Skeletal muscle satellite cell (primary cell): ENCODE data around the gene USP51.
"Not testable (repeated sequence)": the region's sequence is repeated elsewhere in the genome, so short reads cannot be mapped to it uniquely, and the experiment has no call there.

Source experiments
- H3K27me3 ChIP-seq: 2 replicates; pipeline ENCODE4 v1.7.0; 2013; ENCODE audit warnings: low read length; ENCODE audit not compliant: control insufficient read depth, insufficient read depth
- H3K36me3 ChIP-seq: 2 replicates; pipeline ENCODE4 v1.7.0; 2013; ENCODE audit warnings: mild to moderate bottlenecking, control low read depth, low read length; ENCODE audit not compliant: insufficient read depth
- H3K4me1 ChIP-seq: 2 replicates; pipeline ENCODE4 v1.7.0; 2013; ENCODE audit warnings: low read length; ENCODE audit not compliant: control insufficient read depth, insufficient read depth
- H3K4me2 ChIP-seq: 2 replicates; pipeline ENCODE4 v1.7.0; 2013; ENCODE audit warnings: mild to moderate bottlenecking, low read length
- H3K4me3 ChIP-seq: 2 replicates; pipeline ENCODE4 v1.7.0; 2013; ENCODE audit warnings: low read length
- H3K9ac ChIP-seq: 2 replicates; pipeline ENCODE4 v1.7.0; 2013; ENCODE audit warnings: mild to moderate bottlenecking, low read depth, low read length, moderate library complexity
- H3K9me3 ChIP-seq: replicated peaks from 2 replicates; pipeline ENCODE4 v1.7.0; 2013; ENCODE audit warnings: mild to moderate bottlenecking, control low read depth, low read length

Gene USP51

DNA sequence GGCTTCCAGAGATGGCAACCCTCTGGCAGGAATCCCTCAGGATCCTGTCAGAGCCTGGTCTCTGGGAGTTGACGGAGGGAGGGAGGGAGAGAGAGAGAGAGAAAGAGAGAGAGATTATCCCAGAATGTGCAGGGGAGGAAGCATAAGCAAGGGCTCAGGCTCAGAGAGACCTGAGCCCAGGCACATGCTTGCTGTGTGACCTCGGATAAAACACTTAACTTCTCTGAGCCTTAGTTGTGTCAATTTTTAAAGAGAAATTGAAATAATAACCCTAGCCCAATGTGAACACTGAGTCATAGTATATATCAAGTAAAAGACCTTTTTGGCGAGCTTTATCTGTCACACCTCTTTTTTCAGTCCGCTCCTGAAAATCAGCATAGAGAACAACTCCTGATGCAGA, 473 bp upstream of the USP51 start:
- Histone ChIP-seq H3K4me2 (peak overlapping the region; percentile 96), H3K4me3 (peak overlapping the region; percentile 91), H3K9me3 (no peaks in the 10 kb centered on the region), H3K4me1 (peaks cover 3% of the 10 kb centered on the region), H3K9ac (peak overlapping the region; percentile 81), H3K27me3 (no peaks in the 10 kb centered on the region), H3K36me3 (no peaks in the 10 kb centered on the region)

DNA sequence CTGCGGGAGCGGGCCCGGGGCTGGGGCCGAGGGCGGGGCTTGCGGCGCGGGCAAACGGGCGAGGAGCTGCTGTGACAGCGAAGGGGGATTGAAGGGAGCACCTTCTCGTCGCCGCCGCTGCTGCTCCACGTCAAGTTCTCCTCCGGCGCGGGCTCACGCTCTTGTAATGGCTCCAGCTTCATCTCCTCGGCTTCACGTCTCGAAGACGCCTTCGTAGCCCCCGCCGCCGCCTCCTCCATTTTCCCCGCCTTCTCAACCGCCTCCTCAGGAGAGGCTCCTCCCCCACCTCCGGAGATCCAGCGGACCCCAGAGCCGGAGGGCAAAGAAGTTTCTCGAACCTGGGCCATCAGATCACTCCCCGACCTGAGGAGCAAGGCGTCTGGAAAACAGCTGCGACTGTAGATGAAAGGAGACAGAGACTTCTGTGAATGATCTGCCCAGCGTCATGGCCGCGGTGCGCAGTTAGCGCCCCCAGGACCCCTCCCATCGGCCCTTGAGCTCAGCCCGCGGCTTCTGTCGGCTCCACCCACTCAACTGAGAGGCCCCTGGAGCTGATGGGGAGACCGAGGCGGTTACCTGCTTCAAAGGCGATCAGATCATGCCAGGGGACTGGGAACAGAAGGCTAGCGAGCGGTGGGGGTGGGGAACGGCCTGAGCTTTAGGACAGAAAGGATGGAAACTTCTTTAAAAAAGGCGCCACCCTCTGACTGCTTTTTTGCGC, 895 bp downstream of the USP51 start:
- peak overlapping the region; percentile 91 for H3K4me3 ChIP-seq
- H3K4me2 ChIP-seq: peak overlapping the region; percentile 96
- peak overlapping the region; percentile 81 for H3K9ac ChIP-seq
- H3K27me3 ChIP-seq: no peaks in the 10 kb centered on the region
- peaks cover 3% of the 10 kb centered on the region for H3K4me1 ChIP-seq
- H3K36me3 ChIP-seq: no peaks in the 10 kb centered on the region
- H3K9me3 ChIP-seq: no peaks in the 10 kb centered on the region

DNA sequence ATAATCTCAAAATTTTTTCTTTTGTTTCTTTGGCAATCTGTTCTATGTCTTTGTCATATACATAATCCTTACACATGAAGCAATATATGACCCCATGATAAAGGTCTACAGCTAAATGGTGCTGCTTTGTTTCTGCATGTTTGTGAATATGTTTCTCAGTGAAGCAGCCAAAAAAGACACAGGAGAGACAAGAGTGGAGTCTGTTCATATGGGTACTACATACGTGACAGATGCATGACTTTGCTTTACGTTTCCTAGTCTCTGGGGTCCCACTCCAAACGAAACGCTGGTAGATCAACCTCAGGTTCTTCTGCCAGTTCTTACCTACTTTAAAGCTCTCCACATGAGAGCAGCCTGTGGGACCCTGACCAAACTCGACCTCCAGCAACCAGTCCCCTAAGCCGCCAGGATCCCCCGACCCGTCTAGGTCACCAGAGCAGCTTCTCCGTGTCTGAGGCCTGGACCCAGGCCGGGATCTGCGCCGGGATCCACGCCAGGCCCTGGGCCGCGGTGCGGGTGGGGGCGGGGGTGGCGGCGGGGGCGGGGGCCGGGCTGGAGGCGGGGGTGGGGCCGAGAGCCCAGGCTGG, 1.5 kb downstream of the USP51 start:
- Histone ChIP-seq H3K4me2 (peak overlapping the region; percentile 96), H3K36me3 (no peaks in the 10 kb centered on the region), H3K9ac (no peak overlapping the region), H3K4me3 (peak overlapping the region; percentile 91), H3K9me3 (no peaks in the 10 kb centered on the region), H3K27me3 (no peaks in the 10 kb centered on the region), H3K4me1 (peaks cover 3% of the 10 kb centered on the region)

DNA sequence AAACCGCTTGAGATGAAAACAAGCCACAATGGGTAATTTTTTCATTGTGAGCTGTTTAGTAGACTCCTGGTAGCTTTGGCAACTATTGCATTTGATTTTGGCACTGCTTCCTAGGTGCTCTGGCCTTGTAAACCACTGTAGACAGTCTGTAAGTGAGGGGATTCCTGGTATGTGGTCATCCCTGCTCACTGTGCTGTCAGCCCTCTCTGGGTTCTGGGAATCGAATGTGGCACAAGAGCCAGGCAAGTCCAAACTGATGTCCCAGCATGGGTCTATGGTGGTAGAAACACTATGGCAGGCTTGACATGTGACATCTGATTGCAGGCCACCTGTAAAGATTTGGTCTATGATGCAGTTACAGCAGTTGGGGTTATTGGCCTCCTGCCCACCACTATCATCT, 2.5 kb downstream of the USP51 start:
- Histone ChIP-seq H3K27me3 (no peaks in the 10 kb centered on the region), H3K9ac (no peak overlapping the region), H3K9me3 (no peaks in the 10 kb centered on the region), H3K36me3 (no peaks in the 10 kb centered on the region), H3K4me1 (peaks cover 3% of the 10 kb centered on the region), H3K4me3 (no peak overlapping the region), H3K4me2 (no peak overlapping the region)

DNA sequence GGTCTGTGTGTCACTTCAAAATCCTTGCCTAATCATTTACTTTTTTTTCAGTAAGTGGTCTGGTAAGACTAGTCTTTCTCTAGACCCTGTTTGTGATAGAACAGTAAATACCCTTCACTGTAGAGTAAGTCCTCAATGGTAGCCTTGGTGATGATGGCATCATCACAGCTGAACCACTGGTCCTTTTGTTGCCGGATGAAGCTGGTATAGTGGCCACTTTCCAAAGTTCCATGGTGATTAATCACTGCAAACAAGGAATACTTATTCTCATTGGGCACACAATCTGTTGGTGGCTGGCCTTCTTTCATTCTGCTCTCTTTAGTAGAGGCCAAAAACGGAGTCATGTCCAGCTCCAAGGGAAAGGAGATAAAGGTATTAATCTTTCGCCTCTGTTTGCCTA, 2.9 kb downstream of the USP51 start:
- H3K9ac ChIP-seq: no peak overlapping the region
- no peaks in the 10 kb centered on the region for H3K27me3 ChIP-seq
- no peak overlapping the region for H3K4me2 ChIP-seq
- H3K9me3 ChIP-seq: no peaks in the 10 kb centered on the region
- H3K4me1 ChIP-seq: peaks cover 3% of the 10 kb centered on the region
- H3K4me3 ChIP-seq: no peak overlapping the region
- H3K36me3 ChIP-seq: no peaks in the 10 kb centered on the region

DNA sequence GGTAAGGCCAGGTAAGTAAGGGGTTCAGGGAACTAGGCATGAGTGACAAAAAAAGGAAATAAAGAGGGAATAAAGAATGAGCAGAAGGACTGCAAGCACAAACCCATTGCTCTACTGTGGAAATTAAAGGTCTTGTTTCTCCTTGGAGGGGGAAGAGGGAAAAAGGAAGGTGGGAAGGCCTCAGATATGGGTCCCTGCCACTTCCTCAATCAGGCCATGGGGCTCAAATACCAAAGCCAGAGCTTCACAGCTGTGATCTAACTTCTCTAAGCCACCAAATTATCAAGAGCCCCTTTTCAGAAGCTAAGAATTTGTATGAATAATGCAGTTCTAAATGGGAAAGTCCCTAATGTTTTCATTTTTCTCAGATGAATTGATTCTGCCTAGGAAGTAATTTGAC, 4.7 kb downstream of the USP51 start:
- H3K4me2 ChIP-seq: no peak overlapping the region
- no peaks in the 10 kb centered on the region for H3K27me3 ChIP-seq

DNA sequence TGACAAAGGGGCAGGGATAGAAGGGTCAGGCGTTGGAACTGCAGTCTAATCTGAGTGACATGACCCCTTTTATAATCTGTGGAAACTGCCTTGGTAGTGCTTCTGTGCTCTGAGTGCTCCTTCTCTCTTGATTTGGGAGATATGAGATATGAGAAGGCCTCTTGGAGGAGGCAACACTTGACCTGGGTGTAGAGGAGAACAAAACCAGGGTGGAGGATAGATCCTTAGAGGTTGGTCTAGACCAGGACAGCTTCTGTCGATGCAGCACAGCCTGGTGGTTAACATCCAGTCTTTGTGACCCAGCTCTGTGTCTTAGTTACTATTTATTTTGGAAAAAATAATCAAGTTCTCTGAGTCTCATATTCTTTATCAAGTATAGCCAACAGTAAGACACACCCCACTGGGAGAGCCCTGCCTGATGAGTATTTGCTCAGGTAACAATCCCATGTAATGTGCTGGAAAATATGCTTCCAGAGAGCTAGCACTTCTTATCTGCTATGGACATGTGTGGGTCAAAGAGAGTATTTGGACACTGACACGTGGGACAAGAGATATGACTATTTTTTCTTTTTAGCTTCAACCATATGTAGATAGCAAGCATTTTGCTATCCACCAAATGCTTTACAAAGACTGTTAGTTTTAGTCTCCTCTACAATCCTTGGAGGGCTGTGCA, 9.1 kb downstream of the USP51 start:
- H3K27me3 ChIP-seq: no peaks in the 10 kb centered on the region
- no peak overlapping the region for H3K4me3 ChIP-seq
- no peak overlapping the region for H3K9ac ChIP-seq
- H3K9me3 ChIP-seq: no peaks in the 10 kb centered on the region
- no peaks in the 10 kb centered on the region for H3K4me1 ChIP-seq
- no peaks in the 10 kb centered on the region for H3K36me3 ChIP-seq
- no peak overlapping the region for H3K4me2 ChIP-seq

More for the DNA sequence above, 4.7 kb downstream of the USP51 start:
- no peaks in the 10 kb centered on the region for H3K36me3 ChIP-seq
- H3K9ac ChIP-seq: no peak overlapping the region
- H3K4me1 ChIP-seq: peaks cover 3% of the 10 kb centered on the region
- no peaks in the 10 kb centered on the region for H3K9me3 ChIP-seq
- no peak overlapping the region for H3K4me3 ChIP-seq

DNA sequence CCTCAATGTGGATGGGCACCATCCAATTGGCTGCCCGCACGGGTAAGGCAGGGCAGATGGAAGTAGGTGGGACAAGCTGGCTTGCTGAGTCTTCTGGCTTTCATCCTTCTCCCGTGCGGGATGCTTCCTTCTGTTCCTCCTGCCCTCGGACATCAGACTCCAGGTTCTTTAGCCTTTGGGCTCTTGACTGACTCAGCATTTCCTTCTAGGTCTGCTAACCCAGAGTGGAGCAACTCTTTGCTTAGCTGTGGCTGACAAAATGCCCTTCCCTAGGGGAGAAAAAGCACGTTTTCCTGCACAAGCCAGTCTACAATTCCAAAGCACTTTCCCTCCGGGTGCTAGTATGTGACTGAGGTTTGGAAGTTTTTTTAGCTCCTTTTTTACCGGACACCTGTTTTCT, 9.7 kb downstream of the USP51 start:
- not testable (repeated sequence) for H3K4me3 ChIP-seq

DNA sequence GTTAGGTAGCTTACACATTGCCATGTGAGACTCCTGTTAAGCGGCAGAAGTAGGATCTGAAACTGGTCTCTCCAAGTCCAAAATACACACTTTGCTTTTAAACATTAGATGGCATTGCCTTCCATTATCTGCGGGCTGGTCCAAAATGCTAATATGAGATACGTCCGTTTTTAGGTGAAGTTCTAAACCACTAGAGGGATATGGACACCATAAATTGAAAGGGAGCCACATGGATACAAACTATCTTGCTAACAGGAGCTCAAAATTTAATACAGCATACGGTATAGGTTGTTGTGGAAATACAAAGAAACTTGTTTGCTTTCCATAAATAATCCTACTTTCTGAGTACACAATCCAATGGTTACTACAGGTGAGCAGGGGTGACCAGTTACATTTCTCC, 23.9 kb downstream of the USP51 start:
- not testable (repeated sequence) for H3K27me3 ChIP-seq, H3K4me3 ChIP-seq, H3K9me3 ChIP-seq, H3K4me1 ChIP-seq, H3K4me2 ChIP-seq, H3K9ac ChIP-seq, H3K36me3 ChIP-seq

More for the DNA sequence above, 9.7 kb downstream of the USP51 start:
- H3K4me2 ChIP-seq, H3K4me1 ChIP-seq, H3K27me3 ChIP-seq, H3K36me3 ChIP-seq, H3K9ac ChIP-seq, H3K9me3 ChIP-seq: not testable (repeated sequence)

DNA sequence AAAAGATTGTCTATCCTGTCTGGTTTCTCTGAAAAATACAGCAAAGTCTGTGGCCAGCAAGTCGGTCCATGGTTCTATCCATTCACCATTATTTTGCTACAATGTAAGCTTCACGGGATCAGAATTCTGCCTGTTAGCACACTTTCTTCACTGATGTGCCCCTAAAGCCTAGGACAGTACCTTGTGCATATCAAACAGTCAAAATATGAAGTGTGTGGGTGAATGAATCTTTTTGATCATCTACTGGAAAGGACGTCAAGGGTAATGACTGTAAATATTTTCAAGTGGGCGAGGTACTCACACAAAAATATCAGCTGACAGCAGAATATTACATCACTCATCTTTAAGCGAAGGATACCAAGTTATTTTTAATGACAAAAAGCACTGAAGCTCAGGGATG, 24.5 kb downstream of the USP51 start:
- not testable (repeated sequence) for H3K4me1 ChIP-seq, H3K36me3 ChIP-seq, H3K27me3 ChIP-seq, H3K9ac ChIP-seq, H3K9me3 ChIP-seq, H3K4me2 ChIP-seq, H3K4me3 ChIP-seq

DNA sequence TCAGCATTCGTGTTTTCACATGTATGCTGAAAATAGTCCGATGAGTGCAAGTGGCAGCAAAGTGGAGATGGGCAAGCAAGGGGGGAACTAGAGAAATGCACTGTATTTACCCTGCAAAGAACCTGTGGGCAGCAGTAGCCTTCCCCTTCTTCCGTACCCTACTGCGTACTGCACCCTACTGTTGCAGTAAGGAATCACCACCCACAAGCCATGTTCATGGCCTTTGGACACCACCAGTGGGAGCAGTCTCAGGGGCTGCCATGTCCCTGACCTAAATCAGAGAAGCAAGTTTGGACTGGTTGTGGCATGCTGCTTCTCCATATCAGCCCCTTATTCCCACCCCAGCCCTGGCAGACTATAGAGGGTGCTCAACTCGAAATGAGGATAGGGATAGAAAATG, 25.6 kb downstream of the USP51 start:
- not testable (repeated sequence) for H3K4me1 ChIP-seq, H3K27me3 ChIP-seq, H3K9me3 ChIP-seq, H3K9ac ChIP-seq, H3K36me3 ChIP-seq, H3K4me3 ChIP-seq, H3K4me2 ChIP-seq

DNA sequence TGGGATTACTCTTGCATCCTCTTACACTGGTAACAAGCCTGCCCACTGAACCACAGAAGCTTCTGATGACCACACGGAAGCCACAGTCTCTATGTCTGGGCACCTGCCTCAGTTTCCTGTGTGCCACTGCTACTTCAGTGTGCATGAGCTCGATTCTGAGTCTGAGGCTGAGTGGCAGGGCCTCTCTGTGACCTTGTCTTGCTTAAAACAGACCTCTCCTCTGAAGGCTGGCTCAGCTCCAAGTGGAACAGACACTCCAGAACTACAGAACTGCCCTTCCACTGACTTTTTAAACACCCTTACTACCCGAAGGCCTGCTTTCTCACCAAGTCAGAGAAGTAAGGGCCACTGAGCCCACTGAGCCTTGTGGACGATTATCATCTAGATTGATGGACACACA, 29.7 kb downstream of the USP51 start:
- not testable (repeated sequence) for H3K4me3 ChIP-seq, H3K9me3 ChIP-seq, H3K36me3 ChIP-seq, H3K27me3 ChIP-seq, H3K4me1 ChIP-seq, H3K4me2 ChIP-seq, H3K9ac ChIP-seq
